HG03442 (cell line): ENCODE measurements around the gene SETD1A.
A peak's percentile ranks its signal among the peaks of the same experiment; 100 is the strongest.

ENCODE experiments used
- ATAC-seq: cut with Tn5 transposase; IDR thresholded peaks from one replicate; pipeline ENCODE4 v1.9.1; 2021; ENCODE audit warnings: mild to moderate bottlenecking, moderate library complexity; ENCODE audit not compliant: unreplicated experiment

The SETD1A gene

GRCh38 chr16:30980434-30980833 lies 22.9 kb downstream of the SETD1A start:
- no peak for ATAC-seq

GRCh38 chr16:30980959-30981358 lies 23.4 kb downstream of the SETD1A start:
- ATAC-seq, result no peak

DNA sequence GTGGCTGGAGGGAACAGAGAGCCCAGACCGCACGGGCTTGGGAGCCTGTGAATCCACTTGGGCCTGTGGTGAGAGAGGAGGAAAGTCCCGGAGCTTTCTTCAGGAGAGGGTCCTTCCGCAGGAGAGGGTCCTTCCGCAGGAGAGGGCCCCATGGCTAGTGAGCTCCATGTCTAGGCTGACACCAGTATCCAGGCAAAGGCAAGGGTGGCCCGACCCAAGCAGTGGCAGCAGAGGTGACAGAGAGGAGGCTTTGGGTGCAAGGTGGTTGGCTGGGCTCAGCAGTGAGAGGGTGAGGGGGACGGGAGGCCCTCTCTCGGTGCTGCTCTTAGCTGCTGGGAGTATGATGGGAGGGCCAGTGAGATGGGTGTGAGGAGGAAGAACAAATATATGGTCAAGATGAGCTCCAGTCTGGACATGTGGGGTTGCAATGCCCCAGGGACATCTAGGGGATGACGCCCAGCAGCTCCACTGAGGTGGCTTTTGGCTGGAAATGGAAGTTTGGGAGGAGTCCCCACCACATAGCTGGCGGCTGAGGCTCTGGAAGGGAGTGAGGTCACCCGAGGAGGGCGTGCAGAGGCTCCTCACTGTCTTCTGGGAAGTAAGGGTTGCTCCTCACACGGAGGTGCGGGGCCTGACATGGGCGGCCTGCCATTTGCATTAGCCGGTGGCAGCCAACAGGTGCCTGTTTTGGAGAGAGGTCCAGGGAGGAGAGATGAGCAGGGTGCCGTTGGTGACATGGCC lies 25.2 kb downstream of the SETD1A start:
- no peak for ATAC-seq

- ATAC-seq, result no peak
These were observed 25.8 kb downstream of the SETD1A start for GRCh38 chr16:30983289-30983889.

GRCh38 chr16:30983898-30984610 lies 26.5 kb downstream of the SETD1A start:
- ATAC-seq, result no peak

DNA sequence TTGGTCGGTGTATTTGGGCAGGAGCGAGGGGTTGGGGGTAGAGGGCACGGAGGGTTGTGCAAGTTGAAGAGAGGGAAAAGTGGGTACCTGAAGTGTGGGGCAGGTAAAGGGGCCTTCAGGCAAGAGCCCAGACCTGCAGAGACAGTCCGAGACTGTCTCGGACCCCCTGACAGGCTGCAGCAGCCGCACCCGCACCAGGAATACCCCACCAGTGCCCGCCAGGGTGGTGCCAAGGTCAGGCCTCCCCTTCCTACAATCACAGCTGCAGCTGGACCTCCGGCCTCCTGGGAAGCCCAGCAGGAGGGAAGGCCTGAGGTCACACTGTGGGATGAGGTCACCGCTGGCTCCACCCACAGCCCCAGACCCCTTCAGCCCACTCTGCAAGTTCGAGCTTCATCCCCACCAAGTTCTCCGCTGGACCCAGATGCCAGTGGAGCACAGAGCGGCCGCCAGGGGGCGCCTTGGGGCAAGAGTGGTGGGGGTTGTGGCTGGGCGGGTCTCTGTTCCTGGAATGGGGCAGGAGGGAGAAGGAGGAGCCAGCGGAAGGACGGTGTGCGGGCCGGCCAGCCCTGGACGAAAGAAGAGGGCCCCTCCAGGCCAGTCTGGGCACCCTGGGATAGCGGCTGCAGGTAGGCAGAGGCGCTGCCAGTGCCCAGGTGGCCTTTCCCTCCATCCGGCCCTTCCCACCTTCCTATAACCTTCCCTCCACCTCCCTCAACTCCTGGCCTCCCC lies 27.3 kb downstream of the SETD1A start, which contains the start of gene HSD3B7:
TSS of gene HSD3B7 (plus strand) at position 539 of the 732 bp plus-strand sequence. CDS start 452 bp downstream, outside the sequence.
- ATAC-seq, result no peak

DNA sequence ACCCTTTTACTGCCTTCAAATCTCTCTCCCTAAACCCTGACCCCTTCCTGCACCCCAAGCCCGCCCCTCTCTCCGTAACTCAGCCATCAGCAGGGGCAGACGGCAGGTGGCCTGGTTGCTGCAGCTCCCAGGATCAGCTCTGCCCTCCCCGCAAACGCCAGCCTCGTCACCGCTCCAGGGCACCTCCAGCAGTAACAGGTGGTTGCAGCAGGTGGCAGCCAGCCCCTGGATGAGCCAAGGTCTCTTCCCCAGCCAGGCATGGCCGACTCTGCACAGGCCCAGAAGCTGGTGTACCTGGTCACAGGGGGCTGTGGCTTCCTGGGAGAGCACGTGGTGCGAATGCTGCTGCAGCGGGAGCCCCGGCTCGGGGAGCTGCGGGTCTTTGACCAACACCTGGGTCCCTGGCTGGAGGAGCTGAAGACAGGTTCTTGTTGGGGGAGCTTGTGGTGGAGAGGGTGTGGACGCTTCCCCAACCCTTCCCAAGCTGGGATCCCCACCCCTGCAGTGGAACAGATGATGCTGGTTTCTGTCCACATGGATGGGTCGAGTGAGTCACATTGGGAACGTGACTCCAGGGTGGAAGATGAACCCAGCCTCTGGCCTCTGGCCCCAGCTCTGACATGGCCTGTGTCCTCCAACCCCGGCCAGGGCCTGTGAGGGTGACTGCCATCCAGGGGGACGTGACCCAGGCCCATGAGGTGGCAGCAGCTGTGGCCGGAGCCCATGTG lies 28.0 kb downstream of the SETD1A start:
- no peak for ATAC-seq

DNA sequence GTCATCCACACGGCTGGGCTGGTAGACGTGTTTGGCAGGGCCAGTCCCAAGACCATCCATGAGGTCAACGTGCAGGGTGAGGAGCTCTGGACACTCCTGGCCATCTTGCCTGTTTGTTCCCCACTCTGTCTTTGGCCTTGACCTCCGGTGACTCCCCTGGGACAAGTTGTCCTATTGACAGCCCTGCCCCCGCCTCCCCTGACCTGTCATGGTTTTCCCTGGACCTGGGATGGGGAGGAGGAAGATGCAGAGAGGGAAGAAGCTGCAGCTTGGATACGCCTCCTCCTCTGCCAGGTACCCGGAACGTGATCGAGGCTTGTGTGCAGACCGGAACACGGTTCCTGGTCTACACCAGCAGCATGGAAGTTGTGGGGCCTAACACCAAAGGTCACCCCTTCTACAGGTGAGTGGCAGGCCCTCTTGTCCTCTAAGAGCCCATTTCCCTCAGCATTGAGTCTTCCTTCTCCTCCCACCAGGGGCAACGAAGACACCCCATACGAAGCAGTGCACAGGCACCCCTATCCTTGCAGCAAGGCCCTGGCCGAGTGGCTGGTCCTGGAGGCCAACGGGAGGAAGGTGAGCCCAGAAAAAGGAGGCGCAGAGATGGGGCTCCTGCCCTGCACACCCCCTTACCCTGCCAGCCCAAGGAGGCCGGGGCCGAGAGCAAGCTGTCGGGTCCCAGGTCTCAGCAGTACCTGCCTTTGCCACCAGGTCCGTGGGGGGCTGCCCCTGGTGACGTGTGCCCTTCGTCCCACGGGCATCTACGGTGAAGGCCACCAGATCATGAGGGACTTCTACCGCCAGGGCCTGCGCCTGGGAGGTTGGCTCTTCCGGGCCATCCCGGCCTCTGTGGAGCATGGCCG lies 28.8 kb downstream of the SETD1A start:
- ATAC-seq, result no peak

DNA sequence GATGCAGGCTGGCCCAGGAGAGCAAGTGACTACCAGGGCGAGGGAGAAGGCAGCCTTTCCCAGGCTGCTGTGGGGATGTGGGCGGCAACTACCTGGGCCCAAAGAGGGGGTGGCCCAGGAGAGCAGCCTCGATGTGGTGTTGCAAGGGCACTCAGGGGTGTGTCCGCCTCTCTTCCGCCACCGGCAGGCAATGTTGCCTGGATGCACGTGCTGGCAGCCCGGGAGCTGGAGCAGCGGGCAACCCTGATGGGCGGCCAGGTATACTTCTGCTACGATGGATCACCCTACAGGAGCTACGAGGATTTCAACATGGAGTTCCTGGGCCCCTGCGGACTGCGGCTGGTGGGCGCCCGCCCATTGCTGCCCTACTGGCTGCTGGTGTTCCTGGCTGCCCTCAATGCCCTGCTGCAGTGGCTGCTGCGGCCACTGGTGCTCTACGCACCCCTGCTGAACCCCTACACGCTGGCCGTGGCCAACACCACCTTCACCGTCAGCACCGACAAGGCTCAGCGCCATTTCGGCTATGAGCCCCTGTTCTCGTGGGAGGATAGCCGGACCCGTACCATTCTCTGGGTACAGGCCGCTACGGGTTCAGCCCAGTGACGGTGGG lies 30.1 kb downstream of the SETD1A start:
- ATAC-seq, result no peak

DNA sequence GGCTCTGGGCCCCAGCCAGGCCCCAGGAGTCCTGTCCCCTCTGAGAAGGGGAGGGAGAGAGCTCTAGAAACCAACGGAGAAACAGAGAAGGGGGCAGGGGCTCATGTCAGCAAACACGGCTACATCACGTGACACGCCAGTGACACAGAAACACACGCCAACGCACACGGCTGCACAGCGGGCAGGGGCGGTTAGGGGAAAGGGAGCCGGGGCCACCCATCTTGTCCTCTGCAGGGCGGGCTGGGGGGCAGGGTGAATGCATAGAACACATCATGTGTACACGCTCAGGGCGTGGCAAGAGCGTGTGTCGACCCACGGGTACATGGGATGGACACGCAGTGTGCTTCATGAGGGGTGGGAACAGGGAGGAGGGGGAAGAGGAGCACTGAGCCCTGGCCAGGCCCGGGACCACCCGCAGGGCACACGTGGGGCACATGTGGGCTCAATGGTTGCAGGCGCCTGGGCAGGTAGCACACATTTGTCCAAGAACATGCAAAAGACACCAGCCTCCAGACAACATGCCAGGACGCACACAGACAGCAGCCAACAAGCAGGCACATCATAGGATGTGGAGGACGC lies 32.0 kb downstream of the SETD1A start:
- ATAC-seq, result no peak

GRCh38 chr16:30990105-30990504 lies 32.6 kb downstream of the SETD1A start:
- no peak for ATAC-seq

DNA sequence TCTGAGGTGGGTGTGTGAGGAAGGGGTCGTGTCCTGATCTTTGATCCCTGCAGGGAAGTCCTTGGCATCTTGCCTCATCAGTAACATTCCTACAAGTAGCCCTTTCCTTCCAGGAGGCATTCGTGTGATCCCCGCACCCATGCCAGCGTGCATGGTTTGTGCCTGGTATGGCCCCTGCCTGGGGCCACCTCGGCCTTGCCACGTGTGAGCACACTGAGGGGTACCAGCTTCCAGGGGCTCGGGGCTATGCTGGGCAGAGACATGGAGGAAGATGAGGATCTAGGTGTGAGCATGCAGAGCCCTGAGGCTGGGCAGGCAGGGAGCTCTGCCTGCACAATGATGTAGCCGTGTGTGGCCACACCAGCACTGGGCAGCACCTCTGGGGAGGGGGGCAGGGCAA lies 33.5 kb downstream of the SETD1A start:
- ATAC-seq, result no peak

DNA sequence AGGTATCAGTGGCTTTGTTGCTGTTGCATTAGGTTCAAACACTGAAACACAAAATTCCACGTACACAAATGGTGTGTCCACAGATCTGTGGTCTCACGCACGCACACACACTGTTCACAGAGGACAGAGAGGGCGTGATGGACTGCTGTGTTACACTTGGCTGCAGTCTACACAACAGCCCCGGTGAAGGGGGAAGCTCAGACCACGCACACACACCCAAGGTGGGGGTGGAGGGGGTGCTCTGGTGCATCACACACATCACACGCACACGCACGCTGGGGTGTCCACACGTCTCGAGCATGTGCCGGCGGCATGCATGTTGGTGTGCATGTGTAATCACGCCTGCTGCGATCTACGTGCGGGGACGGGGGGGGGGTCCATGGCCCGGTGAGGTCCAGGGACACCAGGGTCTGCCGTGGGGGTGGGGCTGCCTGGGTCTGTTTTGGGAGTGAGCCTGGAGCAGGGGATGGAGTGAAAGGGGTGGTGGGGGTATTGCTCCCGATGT lies 34.8 kb downstream of the SETD1A start:
- no peak for ATAC-seq

- ATAC-seq, result no peak
These were observed 35.6 kb downstream of the SETD1A start for GRCh38 chr16:30992931-30993816.

DNA sequence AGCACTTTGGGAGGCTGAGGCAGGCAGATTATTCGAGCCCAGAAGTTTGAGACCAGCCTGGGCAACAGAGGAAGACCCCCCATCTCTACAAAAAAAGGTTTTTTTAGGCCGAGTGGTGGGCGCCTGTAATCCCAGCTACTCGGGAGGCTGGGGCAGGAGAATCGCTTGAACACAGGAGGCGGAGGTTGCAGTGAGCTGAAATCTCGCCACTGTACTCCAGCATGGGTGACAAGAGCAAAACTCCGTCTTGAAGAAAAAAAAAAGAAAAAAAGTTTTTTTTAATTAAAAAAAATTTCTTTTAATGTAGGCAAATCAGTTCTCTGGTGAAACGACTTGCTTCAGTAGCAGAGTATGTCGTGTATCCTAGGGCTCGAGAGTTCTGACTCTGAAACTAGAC lies 38.4 kb downstream of the SETD1A start:
- ATAC-seq, result no peak

- peak; percentile 5 for ATAC-seq
These were observed 38.9 kb downstream of the SETD1A start for GRCh38 chr16:30996324-30996984.
